Testis (tissue), 3 donors: ENCODE results near the gene GATAD1. TPM values are rescaled to one million over a fixed set of nuclear protein-coding genes. Genes with fewer than 3 reads are reported as not detected.

ENCODE experiments used
- DNase-seq: peaks from one replicate; pipeline ENCODE4 v3.0.0-alpha.2; 2019
- H3K27ac ChIP-seq, 2 donors: fragments of 200-600 bp; sonication (generic); one replicate each; pipeline ENCODE4 v1.5.1; 2019
- H3K27me3 ChIP-seq: fragments of 200-600 bp; sonication (generic); one replicate; pipeline ENCODE4 v1.5.1; 2019
- H3K36me3 ChIP-seq: fragments of 200-600 bp; sonication (generic); one replicate; pipeline ENCODE4 v1.5.1; 2017; ENCODE audit warnings: low read depth; ENCODE audit errors: missing control alignments
- H3K4me1 ChIP-seq: fragments of 200-600 bp; sonication (generic); one replicate; pipeline ENCODE4 v1.5.1; 2019
- H3K4me3 ChIP-seq, 2 donors: fragments of 200-600 bp; sonication (generic); one replicate each; pipeline ENCODE4 v1.5.1; 2017 to 2019
- H3K9me3 ChIP-seq: fragments of 200-600 bp; sonication (generic); one replicate; pipeline ENCODE4 v1.5.1; 2017
- POLR2A ChIP-seq: fragments of 450-650 bp; IDR thresholded peaks from one replicate; pipeline ENCODE4 v1.6.1; 2017; ENCODE audit warnings: antibody characterized with exemption, mild to moderate bottlenecking, moderate library complexity
- WGBS, 2 donors: methylation state at CpG; one replicate each; pipeline ENCODE4 v1.1.5; 2018; 5-methylcytosine and 5-hydroxymethylcytosine counted together
- intact Hi-C: fragments of 100-400 bp; cut with DNase I; formaldehyde crosslinking; loops from one replicate; pipeline ENCODE4 v1.15.1; 2023; ENCODE audit warnings: low total_unique reads
- polyA plus RNA-seq: library from polyadenylated mRNA; stranded (reverse); fragments of 350-450 nt; fragmentation: Illumina TruSeq; extraction: RNeasy Lipid Tissue Mini Kit (QIAGEN cat#74804); gene quantifications from one replicate; pipeline ENCODE4 v1.2.3, GENCODE V29; 2014; ENCODE audit warnings: low read depth, low replicate concordance; ENCODE audit not compliant: insufficient read depth
- total RNA-seq, 2 donors: library from RNA; depleted of rRNA; stranded (reverse); fragments of >200 nt; gene quantifications; one replicate each; pipeline ENCODE4 v1.2.3, GENCODE V29; 2016
- TF ChIP-seq, protein P1 (sequence below), 3 experiments: fragments of 450-650 bp in 2 of 3; fragments of 200-600 bp in 1 of 3; sonication (generic) in 1 of 3; IDR thresholded peaks; one replicate each; pipeline ENCODE4 v1.5.1; 2016 to 2019; ENCODE audit warnings: antibody characterized with exemption in 3 of 3, mild to moderate bottlenecking in 2 of 3, moderate library complexity in 1 of 3

GATAD1 gene
- total and polyA plus RNA-seq, 3 donors from 2014 or later = 22.7 to 71.7 (median 65.5) TPM

DNA sequence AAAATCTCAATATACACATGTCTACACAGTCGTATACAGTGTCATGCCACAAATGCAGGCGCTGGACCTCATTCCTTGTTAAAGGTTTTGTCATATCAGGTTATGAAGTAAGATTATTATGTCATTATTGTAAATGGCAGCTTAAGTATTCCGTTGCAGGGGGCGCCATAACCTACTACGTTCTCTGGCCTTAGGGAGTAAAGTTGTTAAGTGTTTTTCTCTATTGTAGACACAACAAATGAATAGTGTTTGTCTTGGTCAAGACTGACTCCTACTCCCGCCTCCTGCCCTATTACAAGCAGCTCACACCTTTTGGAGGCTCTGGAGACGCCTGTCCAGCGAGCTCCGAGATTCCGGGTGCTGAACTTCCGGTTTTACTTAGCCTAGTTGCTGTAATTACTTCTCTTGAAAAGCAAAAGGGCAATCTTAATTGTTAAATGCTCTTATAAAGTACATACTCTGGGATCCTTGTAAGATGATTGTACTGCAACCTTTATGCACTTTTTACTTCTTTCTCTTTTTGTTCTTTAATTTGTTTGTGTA, 994 bp downstream of the GATAD1 start:
- intact Hi-C loops = no loop called here
- Histone ChIP-seq H3K9me3 (no peaks in the 10 kb centered on the region), H3K27ac (peak overlapping the region; percentile 90 to 91), H3K4me3 (peak overlapping the region; percentile 85 to 98), H3K36me3 (no peaks in the 10 kb centered on the region), H3K4me1 (peaks cover 10% of the 10 kb centered on the region), H3K27me3 (no peaks in the 10 kb centered on the region)
- TF ChIP-seq, protein P1, sequence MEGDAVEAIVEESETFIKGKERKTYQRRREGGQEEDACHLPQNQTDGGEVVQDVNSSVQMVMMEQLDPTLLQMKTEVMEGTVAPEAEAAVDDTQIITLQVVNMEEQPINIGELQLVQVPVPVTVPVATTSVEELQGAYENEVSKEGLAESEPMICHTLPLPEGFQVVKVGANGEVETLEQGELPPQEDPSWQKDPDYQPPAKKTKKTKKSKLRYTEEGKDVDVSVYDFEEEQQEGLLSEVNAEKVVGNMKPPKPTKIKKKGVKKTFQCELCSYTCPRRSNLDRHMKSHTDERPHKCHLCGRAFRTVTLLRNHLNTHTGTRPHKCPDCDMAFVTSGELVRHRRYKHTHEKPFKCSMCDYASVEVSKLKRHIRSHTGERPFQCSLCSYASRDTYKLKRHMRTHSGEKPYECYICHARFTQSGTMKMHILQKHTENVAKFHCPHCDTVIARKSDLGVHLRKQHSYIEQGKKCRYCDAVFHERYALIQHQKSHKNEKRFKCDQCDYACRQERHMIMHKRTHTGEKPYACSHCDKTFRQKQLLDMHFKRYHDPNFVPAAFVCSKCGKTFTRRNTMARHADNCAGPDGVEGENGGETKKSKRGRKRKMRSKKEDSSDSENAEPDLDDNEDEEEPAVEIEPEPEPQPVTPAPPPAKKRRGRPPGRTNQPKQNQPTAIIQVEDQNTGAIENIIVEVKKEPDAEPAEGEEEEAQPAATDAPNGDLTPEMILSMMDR (IDR thresholded peaks at IDR 0.05) = peak; percentile 18 to 27 (median 27)
- no peak for TF ChIP-seq POLR2A
- DNase-seq = peak; percentile 81
- WGBS, 2 donors = 0 to 2% methylated on average over 11 of the region's 11 CpGs

DNA sequence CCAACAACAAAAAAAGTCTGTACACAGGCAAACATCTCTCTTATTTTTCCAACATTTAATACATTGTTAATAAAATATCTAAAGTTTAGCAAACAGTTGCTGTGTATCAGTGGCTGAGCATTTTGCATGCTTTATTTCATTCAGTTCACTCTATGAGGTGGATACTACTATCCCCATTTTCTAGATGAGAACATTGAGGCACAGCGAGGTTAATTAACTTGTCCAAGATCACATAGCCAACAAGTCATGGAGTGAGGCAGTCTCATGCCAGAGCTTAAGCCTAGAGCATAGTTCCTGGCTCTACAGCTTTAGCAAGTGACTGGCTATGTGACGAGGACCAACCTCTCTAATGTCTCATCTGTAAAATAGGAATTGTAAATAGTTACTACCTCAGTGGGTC, 4.4 kb downstream of the GATAD1 start:
- WGBS, 2 donors = 91 to 95% methylated on average over 2 of the region's 2 CpGs
- intact Hi-C loops = loop anchor here (10.0 kb wide), 1 partner anchor 1153 kb away; no protein-coding TSS in a partner anchor
- TF ChIP-seq POLR2A = no peak
- TF ChIP-seq, protein P1 (IDR thresholded peaks at IDR 0.05) = no peak

DNA sequence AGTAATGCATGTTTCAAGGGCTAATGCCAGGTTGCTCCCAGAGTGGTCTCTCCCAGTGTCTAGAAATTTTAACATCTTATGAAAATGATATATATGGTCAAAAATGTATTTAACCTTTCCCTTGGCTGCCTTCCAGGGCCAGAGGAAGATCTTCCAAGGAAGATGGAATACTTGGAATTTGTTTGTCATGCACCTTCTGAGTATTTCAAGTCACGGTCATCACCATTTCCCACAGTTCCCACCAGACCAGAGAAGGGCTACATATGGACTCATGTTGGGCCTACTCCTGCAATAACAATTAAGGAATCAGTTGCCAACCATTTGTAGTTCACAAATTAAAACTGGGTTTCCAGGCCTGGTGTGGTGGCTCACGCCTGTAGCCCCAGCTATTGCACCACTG, 9.0 kb downstream of the GATAD1 start:
- H3K9me3 ChIP-seq = no peaks in the 10 kb centered on the region
- H3K4me1 ChIP-seq = peaks cover 4% of the 10 kb centered on the region
- no peak for TF ChIP-seq POLR2A
- TF ChIP-seq, protein P1 (IDR thresholded peaks at IDR 0.05) = no peak
- DNase-seq = no peak
- H3K27ac ChIP-seq = no peak overlapping the region
- no peaks in the 10 kb centered on the region for H3K36me3 ChIP-seq
- no peaks in the 10 kb centered on the region for H3K27me3 ChIP-seq
- H3K4me3 ChIP-seq = no peak overlapping the region
- intact Hi-C loops = loop anchor here (10.0 kb wide), 1 partner anchor 1149 kb away; no protein-coding TSS in a partner anchor
- 93 to 97% methylated on average over 2 of the region's 2 CpGs for WGBS, 2 donors

More for the DNA sequence above, 4.4 kb downstream of the GATAD1 start:
- H3K36me3 ChIP-seq = no peaks in the 10 kb centered on the region
- H3K27me3 ChIP-seq = no peaks in the 10 kb centered on the region
- no peak overlapping the region for H3K4me3 ChIP-seq
- peaks cover 10% of the 10 kb centered on the region for H3K4me1 ChIP-seq
- H3K9me3 ChIP-seq = no peaks in the 10 kb centered on the region
- no peak for DNase-seq
- H3K27ac ChIP-seq = no peak overlapping the region

DNA sequence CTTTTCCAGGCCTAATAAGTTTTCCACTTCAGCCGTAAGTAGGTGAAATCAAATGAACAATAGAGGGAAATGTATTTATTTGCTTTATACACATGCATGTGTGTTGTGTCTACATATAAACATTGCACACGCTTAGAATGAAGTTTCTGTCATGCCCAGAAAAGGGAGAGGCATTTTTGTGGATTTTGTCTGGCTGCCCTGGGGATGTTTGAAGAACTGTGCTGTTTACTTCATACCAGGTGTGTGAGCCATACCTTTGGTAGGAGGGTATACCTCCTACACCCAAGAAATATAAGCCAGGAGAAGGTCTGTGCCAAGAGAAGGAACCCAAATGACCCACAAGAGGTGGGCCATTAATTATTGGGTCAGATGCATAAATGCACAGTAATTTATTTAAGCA, 12.8 kb downstream of the GATAD1 start:
- DNase-seq = no peak
- H3K27ac ChIP-seq = no peak overlapping the region
- 89 to 91% methylated on average over 2 of the region's 2 CpGs for WGBS, 2 donors

More for the DNA sequence above, 12.8 kb downstream of the GATAD1 start:
- H3K4me3 ChIP-seq = no peak overlapping the region
- H3K9me3 ChIP-seq = no peaks in the 10 kb centered on the region
- no peaks in the 10 kb centered on the region for H3K36me3 ChIP-seq
- no peaks in the 10 kb centered on the region for H3K4me1 ChIP-seq
- H3K27me3 ChIP-seq = no peaks in the 10 kb centered on the region
- intact Hi-C loops = no loop called here
- TF ChIP-seq, protein P1 (IDR thresholded peaks at IDR 0.05) = no peak
- no peak for TF ChIP-seq POLR2A
